ENCODE measurements around the gene PRKCE. TPM values are rescaled to one million over a fixed set of nuclear protein-coding genes. Genes with fewer than 3 reads are reported as not detected.

PRKCE gene
- total and polyA plus RNA-seq, 7 donors: 3.0 to 21.9 (median 15.8) TPM

- TF ChIP-seq POLR2AphosphoS5 (IDR thresholded peaks at IDR 0.05): no peak
- TF ChIP-seq EP300 (IDR thresholded peaks at IDR 0.05): no peak
- TF ChIP-seq, protein P1, sequence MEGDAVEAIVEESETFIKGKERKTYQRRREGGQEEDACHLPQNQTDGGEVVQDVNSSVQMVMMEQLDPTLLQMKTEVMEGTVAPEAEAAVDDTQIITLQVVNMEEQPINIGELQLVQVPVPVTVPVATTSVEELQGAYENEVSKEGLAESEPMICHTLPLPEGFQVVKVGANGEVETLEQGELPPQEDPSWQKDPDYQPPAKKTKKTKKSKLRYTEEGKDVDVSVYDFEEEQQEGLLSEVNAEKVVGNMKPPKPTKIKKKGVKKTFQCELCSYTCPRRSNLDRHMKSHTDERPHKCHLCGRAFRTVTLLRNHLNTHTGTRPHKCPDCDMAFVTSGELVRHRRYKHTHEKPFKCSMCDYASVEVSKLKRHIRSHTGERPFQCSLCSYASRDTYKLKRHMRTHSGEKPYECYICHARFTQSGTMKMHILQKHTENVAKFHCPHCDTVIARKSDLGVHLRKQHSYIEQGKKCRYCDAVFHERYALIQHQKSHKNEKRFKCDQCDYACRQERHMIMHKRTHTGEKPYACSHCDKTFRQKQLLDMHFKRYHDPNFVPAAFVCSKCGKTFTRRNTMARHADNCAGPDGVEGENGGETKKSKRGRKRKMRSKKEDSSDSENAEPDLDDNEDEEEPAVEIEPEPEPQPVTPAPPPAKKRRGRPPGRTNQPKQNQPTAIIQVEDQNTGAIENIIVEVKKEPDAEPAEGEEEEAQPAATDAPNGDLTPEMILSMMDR (IDR thresholded peaks at IDR 0.05): no peak
- TF ChIP-seq POLR2A (IDR thresholded peaks at IDR 0.05): no peak
- intact Hi-C loops (cut with DNase I): no loop called here
- 52 to 81% methylated on average over 4 of the region's 4 CpGs for WGBS, 2 donors
- Histone ChIP-seq H3K36me3 (peaks cover 0 to 7% (median 0%) of the 10 kb centered on the region in 4 donors), H3K4me1 (no peaks in the 10 kb centered on the region), H3K27ac (no peak overlapping the region), H3K4me3 (no peak overlapping the region), H3K9me3 (no peaks in the 10 kb centered on the region), H3K27me3 (no peaks in the 10 kb centered on the region)
- no peak for DNase-seq
Measured at GRCh38 chr2:46042207-46042637, 390.7 kb downstream of the PRKCE start.

GRCh38 chr2:46042711-46043110 lies 391.2 kb downstream of the PRKCE start:
- Histone ChIP-seq H3K4me3 (no peak overlapping the region), H3K36me3 (peaks cover 0 to 7% (median 0%) of the 10 kb centered on the region in 4 donors), H3K27me3 (no peaks in the 10 kb centered on the region), H3K9me3 (no peaks in the 10 kb centered on the region), H3K4me1 (no peaks in the 10 kb centered on the region), H3K27ac (no peak overlapping the region)
- TF ChIP-seq, protein P1 (IDR thresholded peaks at IDR 0.05): no peak
- TF ChIP-seq POLR2AphosphoS5 (IDR thresholded peaks at IDR 0.05): no peak
- TF ChIP-seq POLR2A (IDR thresholded peaks at IDR 0.05): no peak
- no peak for TF ChIP-seq EP300 (IDR thresholded peaks at IDR 0.05)
- intact Hi-C loops (cut with DNase I): no loop called here
- 83 to 89% methylated on average over 3 of the region's 3 CpGs for WGBS, 2 donors
- no peak for DNase-seq

DNA sequence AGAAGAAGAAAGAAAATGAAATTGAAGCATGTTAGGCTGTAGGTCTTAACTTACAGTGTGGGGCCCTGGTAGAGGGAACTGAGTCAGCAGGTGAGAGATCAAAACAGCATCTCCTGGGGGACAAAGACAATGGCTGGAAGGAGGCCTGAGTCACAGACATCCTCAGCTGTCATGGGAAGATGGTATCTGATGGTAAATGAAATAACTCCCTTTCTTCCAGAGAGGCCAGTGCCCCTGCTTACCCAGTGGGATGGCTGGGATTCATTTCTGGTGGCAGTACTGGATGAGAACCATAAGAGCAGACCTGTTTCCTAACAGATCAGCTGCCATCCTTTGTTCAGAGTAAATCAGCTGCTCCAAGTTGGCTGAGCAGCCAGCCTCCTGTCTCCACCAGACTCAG lies 394.4 kb downstream of the PRKCE start:
- no peaks in the 10 kb centered on the region for H3K27me3 ChIP-seq
- DNase-seq: no peak
- H3K9me3 ChIP-seq: no peaks in the 10 kb centered on the region
- H3K4me3 ChIP-seq: no peak overlapping the region
- H3K4me1 ChIP-seq: no peaks in the 10 kb centered on the region
- intact Hi-C loops (cut with DNase I): no loop called here
- TF ChIP-seq POLR2AphosphoS5 (IDR thresholded peaks at IDR 0.05): no peak
- TF ChIP-seq, protein P1 (IDR thresholded peaks at IDR 0.05): no peak
- no peak for TF ChIP-seq EP300 (IDR thresholded peaks at IDR 0.05)
- no peak for TF ChIP-seq POLR2A (IDR thresholded peaks at IDR 0.05)
- no peak overlapping the region for H3K27ac ChIP-seq
- H3K36me3 ChIP-seq: peaks cover 0 to 13% (median 0%) of the 10 kb centered on the region in 4 donors

GRCh38 chr2:46047290-46047689 lies 395.8 kb downstream of the PRKCE start:
- no peak for DNase-seq
- Histone ChIP-seq H3K27me3 (no peaks in the 10 kb centered on the region), H3K36me3 (peaks cover 0 to 27% (median 0%) of the 10 kb centered on the region in 4 donors), H3K27ac (no peak overlapping the region), H3K9me3 (no peaks in the 10 kb centered on the region), H3K4me3 (no peak overlapping the region), H3K4me1 (no peaks in the 10 kb centered on the region)
- WGBS, 2 donors: 71% methylated on average over 5 of the region's 5 CpGs
- intact Hi-C loops (cut with DNase I): no loop called here
- TF ChIP-seq, protein P1 (IDR thresholded peaks at IDR 0.05): no peak

GRCh38 chr2:46048693-46049092 lies 397.2 kb downstream of the PRKCE start:
- WGBS, 2 donors: 97% methylated on average over 2 of the region's 2 CpGs
- TF ChIP-seq EP300 (IDR thresholded peaks at IDR 0.05) (no peak), POLR2A (IDR thresholded peaks at IDR 0.05) (no peak), POLR2AphosphoS5 (IDR thresholded peaks at IDR 0.05) (no peak)
- TF ChIP-seq, protein P1 (IDR thresholded peaks at IDR 0.05): no peak
- H3K4me3 ChIP-seq: no peak overlapping the region
- H3K9me3 ChIP-seq: no peaks in the 10 kb centered on the region
- intact Hi-C loops (cut with DNase I): no loop called here
- H3K4me1 ChIP-seq: no peaks in the 10 kb centered on the region
- H3K27ac ChIP-seq: no peak overlapping the region
- no peak for DNase-seq
- H3K36me3 ChIP-seq: peaks cover 0 to 28% (median 0%) of the 10 kb centered on the region in 4 donors
- H3K27me3 ChIP-seq: no peaks in the 10 kb centered on the region

Measured in sigmoid colon (tissue), 7 donors.